Keratinocyte (primary cell): ENCODE measurements around the gene EIF5AL1. TPM values are rescaled to one million over a fixed set of nuclear protein-coding genes. Genes with fewer than 3 reads are reported as not detected.

ENCODE experiments used
- DNase-seq: peaks from one replicate; pipeline ENCODE4 v3.0.0-alpha.2; 2011; ENCODE audit warnings: low read depth, missing footprints, low spot score
- FAIRE-seq: peaks from 2 replicates; lab custom pipeline; 2011; peaks lifted over from hg19 to GRCh38; lab: Jason Lieb, UNC
- H2AFZ ChIP-seq: 2 replicates; pipeline ENCODE4 v1.6.0; 2012; ENCODE audit warnings: low read length, control low read depth, inconsistent platforms; ENCODE audit not compliant: control insufficient read depth
- H3K27ac ChIP-seq: 2 replicates; pipeline ENCODE4 v1.5.1; 2011; ENCODE audit warnings: low read length; ENCODE audit not compliant: control insufficient read depth, insufficient read depth
- H3K27me3 ChIP-seq: 3 replicates; pipeline ENCODE4 v1.6.0; 2011; ENCODE audit warnings: low read length; ENCODE audit not compliant: control insufficient read depth, insufficient read depth; ENCODE audit errors: extremely low read depth
- H3K36me3 ChIP-seq, 2 experiments: 2 replicates in 1 of 2; 3 replicates in 1 of 2; pipeline ENCODE4 v1.5.1; 2011; ENCODE audit warnings: low read length in 2 of 2, mild to moderate bottlenecking in 1 of 2; ENCODE audit not compliant: control insufficient read depth in 2 of 2, insufficient read depth in 2 of 2; ENCODE audit errors: extremely low read depth in 1 of 2
- H3K4me1 ChIP-seq: 3 replicates; pipeline ENCODE4 v1.5.1; 2011; ENCODE audit warnings: low read length; ENCODE audit not compliant: control insufficient read depth, insufficient read depth; ENCODE audit errors: extremely low read depth
- H3K4me2 ChIP-seq: 3 replicates; pipeline ENCODE4 v1.6.0; 2011; ENCODE audit warnings: low read depth, low read length; ENCODE audit not compliant: control insufficient read depth, insufficient read depth; ENCODE audit errors: extremely low read depth
- H3K4me3 ChIP-seq, 3 experiments: fragments of 200-600 bp in 1 of 3; sonication (generic) in 1 of 3; 2 replicates in 2 of 3; 3 replicates in 1 of 3; pipeline ENCODE4 v1.5.1; 2011 to 2016; ENCODE audit warnings: low read length in 3 of 3, mild to moderate bottlenecking in 3 of 3, control low read depth in 2 of 3, inconsistent platforms in 1 of 3, low read depth in 1 of 3, mixed read lengths in 1 of 3, mixed run types in 1 of 3, moderate library complexity in 1 of 3; ENCODE audit not compliant: control insufficient read depth in 2 of 3, insufficient read depth in 2 of 3; ENCODE audit errors: extremely low read depth in 1 of 3
- H3K79me2 ChIP-seq: 2 replicates; pipeline ENCODE4 v1.6.0; 2012; ENCODE audit warnings: low read length; ENCODE audit not compliant: control insufficient read depth, insufficient read depth
- H3K9ac ChIP-seq: 3 replicates; pipeline ENCODE4 v1.6.0; 2011; ENCODE audit warnings: low read length; ENCODE audit not compliant: control insufficient read depth, insufficient read depth; ENCODE audit errors: extremely low read depth
- H3K9me1 ChIP-seq: 3 replicates; pipeline ENCODE4 v1.6.0; 2011; ENCODE audit warnings: low read length; ENCODE audit not compliant: control insufficient read depth, insufficient read depth; ENCODE audit errors: extremely low read depth
- H3K9me3 ChIP-seq: 2 replicates; pipeline ENCODE4 v1.5.1; 2012; ENCODE audit warnings: low read depth, low read length; ENCODE audit not compliant: control insufficient read depth
- H4K20me1 ChIP-seq: 3 replicates; pipeline ENCODE4 v1.6.0; 2011; ENCODE audit warnings: low read length; ENCODE audit not compliant: control insufficient read depth, insufficient read depth; ENCODE audit errors: extremely low read depth
- EZH2 ChIP-seq: IDR thresholded peaks from one replicate; pipeline ENCODE4 v1.6.1; 2012; ENCODE audit warnings: inconsistent platforms, mild to moderate bottlenecking, low read length, moderate library complexity
- dilution Hi-C: fragments of 300-500 bp; cut with MboI; formaldehyde crosslinking; loops from one replicate; pipeline ENCODE4 v1.7.0; 2020; ENCODE audit warnings: low sequenced_read_pairs; ENCODE audit not compliant: extremely low pct_ligation_motif_present
- polyA plus RNA-seq, 5 experiments: library from polyadenylated mRNA; depleted of rRNA in 3 of 5; stranded (reverse) in 3 of 5; stranded (forward) in 1 of 5; unstranded in 1 of 5; fragments of >200 nt; gene quantifications; 1 replicate in 1 of 5; 2 replicates in 3 of 5; 3 replicates in 1 of 5; pipeline versions ENCODE4 v1.2.1 to v1.2.3, GENCODE V29; 2011 to 2012; ENCODE audit warnings: missing spikeins in 2 of 5, low read depth in 1 of 5, low replicate concordance in 1 of 5
- TF ChIP-seq, protein P1 (sequence below), 3 experiments: IDR thresholded peaks in 1 of 3; conservative IDR thresholded peaks in 1 of 3; optimal IDR thresholded peaks in 1 of 3; 2 replicates in 2 of 3; 3 replicates in 1 of 3; pipeline versions ENCODE3 to v1.5.1; 2011; ENCODE audit warnings: low read length in 3 of 3, mild to moderate bottlenecking in 3 of 3, moderate library complexity in 2 of 3, control low read depth in 1 of 3, inconsistent platforms in 1 of 3; ENCODE audit not compliant: insufficient read depth in 2 of 3; ENCODE audit errors: extremely low read depth in 1 of 3

EIF5AL1 gene
- polyA plus RNA-seq, 1 donor (not counting 4 experiments of a cell fraction or from before 2014, with no cell fraction given): 1.2 TPM

DNA sequence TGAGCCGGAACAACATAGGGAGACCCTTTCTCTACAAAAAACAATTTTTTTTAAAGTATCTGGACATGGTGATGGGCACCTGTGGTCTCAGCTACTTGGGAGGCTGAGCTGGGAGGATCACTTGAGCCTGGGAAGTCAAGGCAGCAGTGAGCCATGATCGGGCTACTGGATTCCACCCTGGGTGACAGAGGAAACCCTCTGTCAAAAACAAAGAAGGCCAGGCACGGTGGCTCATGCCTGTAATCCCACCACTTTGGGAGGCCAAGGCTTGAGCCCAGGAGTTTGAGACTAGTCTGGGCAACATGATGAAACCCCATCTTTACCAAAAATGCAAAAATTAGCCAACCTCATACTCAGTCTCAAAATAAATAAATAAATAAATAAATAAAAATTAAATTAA, 47.0 kb upstream of the EIF5AL1 start:
- Histone ChIP-seq H3K9me3 (no peaks in the 10 kb centered on the region), H4K20me1 (no peaks in the 10 kb centered on the region), H3K4me1 (no peaks in the 10 kb centered on the region), H3K4me2 (no peak overlapping the region), H3K27ac (no peak overlapping the region), H2AFZ (no peak overlapping the region), H3K27me3 (peaks cover 9% of the 10 kb centered on the region), H3K9ac (no peak overlapping the region), H3K4me3 (no peak overlapping the region), H3K9me1 (no peaks in the 10 kb centered on the region), H3K36me3 (no peaks in the 10 kb centered on the region), H3K79me2 (no peaks in the 10 kb centered on the region)
- dilution Hi-C loops: no loop called here
- FAIRE-seq: no peak
- no peak for DNase-seq
- no peak for TF ChIP-seq EZH2
- TF ChIP-seq, protein P1, sequence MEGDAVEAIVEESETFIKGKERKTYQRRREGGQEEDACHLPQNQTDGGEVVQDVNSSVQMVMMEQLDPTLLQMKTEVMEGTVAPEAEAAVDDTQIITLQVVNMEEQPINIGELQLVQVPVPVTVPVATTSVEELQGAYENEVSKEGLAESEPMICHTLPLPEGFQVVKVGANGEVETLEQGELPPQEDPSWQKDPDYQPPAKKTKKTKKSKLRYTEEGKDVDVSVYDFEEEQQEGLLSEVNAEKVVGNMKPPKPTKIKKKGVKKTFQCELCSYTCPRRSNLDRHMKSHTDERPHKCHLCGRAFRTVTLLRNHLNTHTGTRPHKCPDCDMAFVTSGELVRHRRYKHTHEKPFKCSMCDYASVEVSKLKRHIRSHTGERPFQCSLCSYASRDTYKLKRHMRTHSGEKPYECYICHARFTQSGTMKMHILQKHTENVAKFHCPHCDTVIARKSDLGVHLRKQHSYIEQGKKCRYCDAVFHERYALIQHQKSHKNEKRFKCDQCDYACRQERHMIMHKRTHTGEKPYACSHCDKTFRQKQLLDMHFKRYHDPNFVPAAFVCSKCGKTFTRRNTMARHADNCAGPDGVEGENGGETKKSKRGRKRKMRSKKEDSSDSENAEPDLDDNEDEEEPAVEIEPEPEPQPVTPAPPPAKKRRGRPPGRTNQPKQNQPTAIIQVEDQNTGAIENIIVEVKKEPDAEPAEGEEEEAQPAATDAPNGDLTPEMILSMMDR (optimal IDR thresholded peaks at IDR 0.05 in 1 of 3, IDR thresholded peaks at IDR 0.05 in 1 of 3, conservative IDR thresholded peaks at IDR 0.05 in 1 of 3; ENCODE audit: extremely low read depth in 1 of 3, insufficient read depth in 2 of 3, low read length in 3 of 3): no peak

DNA sequence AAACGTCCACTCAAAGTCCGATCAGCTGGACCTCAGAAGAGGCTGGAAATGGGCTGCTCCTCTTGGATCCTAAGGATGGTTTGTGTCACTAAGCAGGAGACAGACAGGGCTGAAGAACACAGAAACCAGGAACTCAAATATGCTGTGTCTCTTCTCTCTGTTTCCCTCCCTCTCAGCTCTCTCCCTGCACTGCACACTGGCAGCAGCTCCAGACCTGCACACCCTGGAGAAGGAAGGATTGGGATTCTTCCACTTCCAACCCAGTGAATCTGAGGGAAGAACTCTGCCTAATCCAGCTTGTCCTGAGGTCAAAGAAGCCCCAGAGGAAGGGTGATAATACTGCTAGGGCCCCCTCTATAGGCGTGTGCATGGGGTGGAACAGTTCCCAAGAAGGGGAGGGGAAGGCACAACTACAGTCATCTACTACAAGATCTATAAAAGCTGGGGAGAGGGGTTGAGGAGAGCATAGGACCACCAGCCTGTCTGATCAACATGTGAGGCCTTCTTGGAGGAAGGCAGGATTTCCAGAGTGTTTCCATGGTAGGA, 44.2 kb upstream of the EIF5AL1 start:
- peaks cover under 1% of the 10 kb centered on the region for H3K27me3 ChIP-seq
- FAIRE-seq (no peak), DNase-seq (no peak)
- no peaks in the 10 kb centered on the region for H3K9me3 ChIP-seq
- no peaks in the 10 kb centered on the region for H3K79me2 ChIP-seq
- no peak overlapping the region for H3K4me3 ChIP-seq
- no peaks in the 10 kb centered on the region for H4K20me1 ChIP-seq
- H3K27ac ChIP-seq: no peak overlapping the region
- H3K4me2 ChIP-seq: no peak overlapping the region
- no peak overlapping the region for H2AFZ ChIP-seq
- no peaks in the 10 kb centered on the region for H3K36me3 ChIP-seq
- H3K9ac ChIP-seq: no peak overlapping the region
- no peaks in the 10 kb centered on the region for H3K4me1 ChIP-seq
- H3K9me1 ChIP-seq: no peaks in the 10 kb centered on the region
- TF ChIP-seq, protein P1 (optimal IDR thresholded peaks at IDR 0.05 in 1 of 3, IDR thresholded peaks at IDR 0.05 in 1 of 3, conservative IDR thresholded peaks at IDR 0.05 in 1 of 3; ENCODE audit: extremely low read depth in 1 of 3, insufficient read depth in 2 of 3, low read length in 3 of 3): no peak
- TF ChIP-seq EZH2: no peak
- dilution Hi-C loops: no loop called here
